Stimulated activated naive CD4-positive, alpha-beta T cell treated with Interleukin-2 at 50 U/mL for 16 hours (primary cell): ENCODE measurements around the gene CEP295NL.
"Not testable (repeated sequence)": the region's sequence is repeated elsewhere in the genome, so short reads cannot be mapped to it uniquely, and the experiment has no call there.

Source experiments
- DNase-seq: peaks from one replicate; lab custom pipeline; 2025; lab: John Stamatoyannopoulos, UW

CEP295NL gene

DNA sequence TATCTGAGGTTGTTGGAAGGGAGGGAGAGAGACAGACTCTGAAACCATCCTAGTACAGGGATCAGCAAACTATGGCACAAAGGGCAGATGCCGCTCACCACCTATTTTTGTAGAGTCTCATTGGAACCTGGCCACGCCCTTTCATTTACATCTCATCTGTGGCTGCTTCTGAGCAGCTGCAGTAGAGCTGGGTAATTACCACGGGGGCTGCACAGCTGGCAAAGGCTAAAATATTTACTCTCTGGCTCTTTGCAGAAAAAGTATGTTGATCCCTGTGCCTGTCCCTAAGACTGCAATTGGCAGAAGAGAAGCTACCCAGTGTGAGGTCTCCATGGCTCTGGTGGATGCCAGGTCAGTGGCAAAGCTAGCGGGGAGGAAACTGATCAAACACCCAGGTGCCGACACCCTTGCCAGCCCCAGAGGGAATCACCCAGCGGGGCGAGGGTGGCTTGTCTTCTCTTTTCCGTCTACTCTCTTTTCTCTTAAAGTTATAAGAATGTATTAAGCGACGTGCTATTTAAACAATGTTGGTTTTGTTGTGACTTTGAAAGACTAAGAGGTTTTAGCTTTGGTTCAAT lies 14.0 kb downstream of the CEP295NL start:
- DNase-seq: no peak

DNA sequence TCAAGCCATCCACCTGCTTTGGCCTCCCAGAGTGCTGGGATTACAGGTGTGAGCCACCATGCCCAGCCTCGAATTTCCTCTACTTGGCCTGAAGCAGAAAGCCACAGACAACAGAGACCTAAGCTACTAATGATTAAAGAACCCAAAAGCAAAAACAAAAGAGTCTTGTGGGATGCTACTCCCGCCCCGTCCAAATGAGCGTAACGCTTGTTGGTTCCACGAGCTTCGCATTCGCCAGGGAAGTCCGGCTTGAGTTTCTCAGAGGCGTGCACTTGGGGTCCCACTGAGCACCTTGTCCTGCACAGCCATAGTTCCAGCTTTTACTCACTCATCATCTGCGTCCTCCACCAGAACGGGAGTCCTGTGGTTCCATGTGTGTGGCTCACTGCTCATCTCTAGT lies 16.0 kb downstream of the CEP295NL start:
- no peak for DNase-seq

DNA sequence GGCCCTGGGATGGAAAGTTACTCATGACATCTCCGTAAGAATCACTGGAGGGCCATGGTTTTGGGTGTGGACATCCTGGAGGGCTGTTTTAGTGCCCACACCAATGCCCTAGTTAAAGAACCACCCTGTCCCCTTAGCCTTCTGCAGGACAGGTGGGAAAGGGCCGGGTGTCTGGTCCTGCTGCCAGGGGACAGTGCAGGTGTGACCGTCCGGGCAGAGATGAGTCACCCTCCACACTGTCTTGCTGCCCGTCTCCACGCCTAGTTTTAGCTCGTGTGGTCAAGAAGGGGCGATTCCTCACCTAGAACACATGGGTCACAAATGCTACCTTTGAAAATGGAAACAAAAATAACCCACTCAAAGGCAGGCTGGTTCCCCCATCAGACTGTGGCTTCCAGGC lies 17.0 kb downstream of the CEP295NL start:
- no peak for DNase-seq

DNA sequence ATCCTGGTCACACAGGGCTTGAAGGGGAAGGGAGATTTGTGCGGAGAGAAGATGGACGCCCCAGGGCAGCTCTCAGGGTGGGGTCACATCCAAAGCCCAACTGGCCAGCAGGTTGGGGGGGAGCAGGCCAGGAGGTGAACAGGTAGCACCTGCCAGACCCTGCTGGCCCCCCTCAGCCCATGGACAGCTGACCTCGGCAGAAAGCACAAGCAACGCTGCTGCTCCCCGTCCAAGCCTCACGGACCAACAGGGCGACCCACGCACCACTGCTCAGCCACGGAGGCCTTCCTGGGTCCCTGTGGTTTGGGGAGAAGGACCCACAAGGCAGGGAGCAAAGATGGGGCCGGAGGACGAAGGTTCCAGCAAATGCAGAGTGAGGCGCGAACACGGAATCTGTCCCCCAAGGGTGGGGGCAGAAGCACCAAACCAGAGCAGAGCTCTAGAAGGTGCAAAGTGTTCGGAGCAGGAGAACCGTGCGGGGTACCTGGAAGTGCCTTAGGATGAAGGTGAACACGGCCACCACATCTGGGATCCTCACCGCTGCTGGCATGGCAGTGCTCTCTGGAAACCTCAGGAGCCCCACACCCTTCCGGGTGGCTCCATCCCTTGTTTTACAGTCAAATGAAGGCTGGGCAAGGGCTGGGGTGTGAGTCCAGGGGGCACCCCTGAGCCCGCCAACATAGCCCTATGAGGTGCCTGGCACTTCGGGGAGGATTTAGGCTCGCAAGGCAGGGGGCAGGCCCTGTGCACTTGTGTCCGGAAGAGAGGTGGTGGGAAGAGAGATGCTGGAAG lies 17.9 kb downstream of the CEP295NL start:
- no peak for DNase-seq

DNA sequence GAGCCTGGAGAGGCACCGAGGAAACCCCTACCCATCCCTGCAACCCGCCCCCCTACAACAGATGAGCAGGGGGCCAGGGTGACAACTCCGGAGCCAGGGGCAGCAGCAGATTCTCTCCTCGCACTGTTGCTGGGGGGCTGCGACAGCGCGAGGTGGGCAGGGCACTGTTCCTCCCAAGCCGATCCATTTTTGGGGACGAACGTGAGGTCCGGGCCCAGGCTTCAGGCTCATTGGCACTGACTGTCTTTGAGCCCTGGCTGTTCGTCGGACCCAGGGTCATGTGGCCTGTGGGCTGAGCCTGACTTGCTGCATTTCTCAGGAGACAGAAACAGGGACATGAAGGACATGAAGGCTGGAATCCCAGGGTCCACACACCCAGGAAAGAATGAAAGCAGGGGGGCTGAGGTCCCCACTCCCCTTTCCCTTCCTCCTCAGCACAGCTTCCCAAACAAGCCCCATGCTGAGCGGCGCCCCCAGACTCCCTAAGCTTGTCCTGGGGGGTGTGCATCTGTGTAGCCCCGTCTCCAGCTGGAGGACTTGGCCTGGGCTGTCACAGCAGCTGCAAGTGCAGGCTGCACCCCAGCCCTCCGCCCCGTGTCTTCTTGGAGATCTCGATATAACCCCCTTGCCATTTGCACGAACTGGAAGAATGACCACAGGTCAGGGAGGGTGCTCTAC lies 18.7 kb downstream of the CEP295NL start:
- DNase-seq: no peak

DNA sequence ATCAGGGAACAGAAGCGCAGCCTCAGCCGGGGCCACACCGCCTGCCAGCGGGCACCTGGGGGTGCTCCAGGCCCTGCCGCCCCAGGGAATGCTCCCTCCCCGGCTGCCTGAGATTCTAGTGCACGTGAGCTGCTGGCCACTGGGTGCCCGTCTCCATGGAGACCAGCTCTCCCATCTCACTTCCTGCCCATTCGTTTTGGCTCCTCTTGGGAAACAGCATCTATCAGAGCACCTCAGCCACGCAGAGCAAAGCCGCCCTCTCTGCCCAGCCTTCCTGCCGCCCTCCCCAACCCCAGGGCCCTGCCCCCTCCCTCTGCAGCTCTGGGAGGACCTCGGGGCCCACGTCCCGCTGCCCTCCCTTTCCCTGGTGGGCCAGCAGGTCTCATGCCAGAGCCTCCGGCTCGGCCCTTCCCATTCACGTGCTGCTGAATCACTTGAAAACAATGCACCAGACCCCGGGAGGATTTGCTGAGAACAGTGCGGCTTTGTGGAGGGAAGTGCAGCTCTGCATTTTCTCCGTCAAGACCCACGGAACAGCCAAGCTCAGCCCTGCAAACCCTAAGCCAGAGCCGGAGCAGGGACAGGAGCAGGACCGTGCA lies 19.4 kb downstream of the CEP295NL start:
- no peak for DNase-seq

DNA sequence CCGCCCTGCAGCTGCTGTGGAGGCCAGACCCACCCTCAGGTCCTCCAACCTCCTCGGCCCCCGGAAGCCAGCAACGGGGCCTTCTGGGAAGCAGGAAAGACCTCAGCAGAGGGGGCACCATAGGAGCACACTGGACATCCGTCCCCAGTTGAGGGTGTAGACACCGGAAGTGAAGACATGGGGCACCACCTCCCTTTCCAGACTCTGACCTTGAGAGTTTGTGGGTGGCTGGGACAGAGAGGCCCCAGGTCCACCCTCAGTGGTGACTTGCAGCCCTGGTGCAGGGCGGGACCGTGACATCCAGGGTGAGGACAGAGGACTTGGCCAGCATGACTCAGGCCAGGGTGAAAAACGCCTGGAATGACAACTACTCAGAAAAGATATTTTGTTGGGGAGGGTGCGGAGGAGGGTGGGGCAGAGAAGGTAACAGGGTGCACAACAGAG lies 19.9 kb downstream of the CEP295NL start:
- DNase-seq: no peak

DNA sequence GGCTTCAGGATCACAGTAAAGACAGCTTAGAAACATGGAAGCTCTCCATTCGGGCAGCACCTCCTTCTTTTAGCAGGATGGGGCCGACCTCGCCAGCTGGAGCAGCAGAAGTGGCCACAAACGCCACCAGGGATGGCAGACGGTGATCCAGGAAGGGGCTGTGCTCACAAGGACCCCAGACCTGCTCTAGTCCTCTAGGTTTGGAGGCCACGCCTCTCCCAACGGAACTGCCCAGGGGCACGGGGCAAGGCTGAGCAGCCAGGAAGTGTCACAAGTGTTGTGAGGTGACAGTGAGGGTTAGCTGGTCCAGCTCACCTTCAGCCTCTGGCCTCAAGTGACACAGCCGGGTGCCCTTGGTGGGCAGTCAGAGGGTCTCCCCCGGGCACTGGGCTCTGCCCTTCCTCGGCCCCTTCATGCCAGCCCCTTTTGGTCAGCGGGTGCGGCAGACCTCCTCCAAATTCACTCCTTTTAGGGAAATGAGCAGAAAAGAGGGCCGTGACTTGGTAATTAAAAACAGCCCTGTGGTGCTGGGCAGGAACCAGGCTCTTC lies 20.4 kb downstream of the CEP295NL start:
- DNase-seq: no peak

DNA sequence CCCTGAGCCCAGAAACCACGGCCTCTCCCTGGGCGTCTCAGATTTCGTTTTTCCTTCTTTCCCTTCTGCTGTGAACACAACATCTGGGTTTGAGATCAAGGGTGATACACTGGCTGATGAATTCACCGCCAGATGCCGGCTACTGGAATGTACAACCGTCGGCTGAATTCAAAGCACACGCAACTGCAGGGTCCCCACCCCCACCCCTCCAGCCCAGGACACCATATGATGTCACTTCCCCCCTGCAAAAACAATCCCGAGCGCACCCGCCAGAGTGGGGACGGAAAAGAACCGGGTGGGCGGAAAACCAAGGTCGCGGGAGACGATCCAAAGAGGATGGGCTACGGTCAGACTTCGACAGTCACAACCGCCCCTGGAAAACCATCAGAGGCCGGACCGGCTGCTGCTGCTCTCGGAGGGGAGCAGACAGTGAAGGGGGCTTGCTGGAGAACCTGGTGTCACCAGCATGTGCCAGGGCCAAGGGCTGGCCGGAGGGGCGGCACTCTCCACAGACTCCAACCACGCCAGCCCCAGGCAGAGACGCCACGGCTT lies 23.3 kb downstream of the CEP295NL start:
- DNase-seq: no peak

DNA sequence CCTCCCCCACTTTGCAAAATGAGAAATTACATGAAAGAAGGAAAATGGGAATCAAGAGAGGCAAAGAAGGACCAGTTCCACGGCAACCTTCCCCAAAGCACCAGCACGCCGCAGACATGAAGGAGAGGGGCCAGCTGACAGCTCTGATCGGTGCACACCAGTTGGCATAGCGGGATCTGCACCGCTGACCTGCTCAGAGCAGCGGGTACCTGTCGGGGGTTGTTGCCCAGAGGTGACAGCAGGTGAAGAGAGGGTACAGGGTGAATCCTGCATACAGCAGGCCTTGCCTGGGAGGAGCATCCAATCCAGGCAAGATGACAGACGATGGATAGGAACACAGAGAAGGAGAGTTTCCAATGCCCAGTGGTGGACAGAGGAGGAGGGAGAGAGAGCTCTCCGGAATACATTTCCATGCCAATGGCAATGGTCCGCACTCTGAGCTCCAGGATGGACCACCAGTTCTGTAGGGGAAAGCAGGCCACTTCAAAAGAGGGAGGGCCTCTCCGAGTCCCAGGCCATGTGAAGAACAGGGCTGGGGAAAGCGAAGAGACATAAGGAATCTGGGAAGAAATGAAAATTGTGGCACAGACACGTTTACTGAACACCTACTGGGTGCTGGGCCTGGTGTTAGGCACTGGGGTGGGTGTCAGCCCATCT lies 24.0 kb downstream of the CEP295NL start:
- no peak for DNase-seq

DNA sequence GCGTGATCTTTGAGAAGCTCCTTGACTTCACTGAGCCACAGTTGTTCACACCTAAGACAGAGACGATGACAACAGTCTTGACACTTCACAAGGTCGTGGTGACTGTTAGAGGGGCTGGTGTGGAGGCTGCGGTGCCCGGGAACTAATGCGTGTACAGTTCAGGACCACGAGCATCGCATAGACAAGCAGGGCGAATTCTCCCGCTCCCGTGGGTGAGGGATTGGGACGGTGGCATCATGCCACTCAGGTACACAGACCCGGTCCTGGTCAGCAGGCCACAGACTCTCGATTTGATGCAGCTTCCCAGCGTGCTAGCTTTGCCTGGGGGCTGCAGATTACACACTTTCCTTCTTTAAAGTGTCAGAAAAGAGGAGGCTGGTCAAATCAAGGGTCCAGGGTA lies 24.7 kb downstream of the CEP295NL start:
- DNase-seq: no peak

DNA sequence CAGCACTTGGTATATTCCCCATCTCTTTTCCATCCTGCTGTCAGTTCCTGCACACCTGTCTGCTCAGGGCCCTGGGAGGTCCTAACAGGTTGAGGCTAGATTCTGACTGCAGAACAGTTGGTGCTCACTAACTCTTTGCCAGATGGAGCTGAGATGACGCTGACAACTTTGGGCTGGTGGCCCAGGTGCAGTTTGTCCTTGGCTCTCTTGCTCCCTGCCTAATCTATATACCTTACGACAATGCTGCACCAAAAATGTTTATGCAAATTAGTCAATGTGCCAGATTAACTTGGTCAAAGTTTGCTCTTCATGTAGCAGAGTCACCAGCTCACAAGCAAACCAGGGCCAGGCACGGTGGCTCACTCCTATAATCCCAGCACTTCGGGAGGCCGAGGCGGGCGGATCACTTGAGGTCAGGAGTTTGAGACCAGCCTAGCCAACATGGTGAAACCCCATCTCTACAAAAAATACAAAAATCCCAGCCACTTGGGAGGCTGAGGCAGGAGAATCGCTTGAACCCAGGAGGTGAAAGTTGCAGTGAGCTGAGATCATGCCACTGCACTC lies 26.0 kb downstream of the CEP295NL start:
- not testable (repeated sequence) for DNase-seq

DNA sequence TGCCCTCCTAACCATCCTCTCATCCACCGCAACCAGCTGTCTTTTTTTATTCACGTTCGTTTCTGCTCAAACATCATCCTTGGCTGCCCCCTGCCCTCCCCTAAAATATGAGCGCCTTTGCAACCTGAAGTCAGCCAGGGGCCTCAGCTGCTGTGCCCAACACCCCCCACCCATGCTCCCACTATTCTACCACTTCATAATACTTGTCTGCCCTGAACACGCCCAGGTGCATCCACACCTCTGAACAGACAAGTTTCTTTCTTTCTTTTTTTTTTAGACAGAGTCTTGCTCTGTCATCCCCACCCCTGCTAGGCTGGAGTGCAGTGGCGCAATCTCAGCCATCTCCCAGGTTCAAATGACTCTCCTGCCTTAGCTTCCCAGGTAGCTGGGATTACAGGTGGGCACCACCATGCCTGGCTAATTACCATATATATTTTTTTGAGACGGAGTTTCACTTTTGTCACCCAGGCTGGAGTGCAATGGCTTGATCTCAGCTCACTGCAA lies 26.9 kb downstream of the CEP295NL start:
- no peak for DNase-seq

DNA sequence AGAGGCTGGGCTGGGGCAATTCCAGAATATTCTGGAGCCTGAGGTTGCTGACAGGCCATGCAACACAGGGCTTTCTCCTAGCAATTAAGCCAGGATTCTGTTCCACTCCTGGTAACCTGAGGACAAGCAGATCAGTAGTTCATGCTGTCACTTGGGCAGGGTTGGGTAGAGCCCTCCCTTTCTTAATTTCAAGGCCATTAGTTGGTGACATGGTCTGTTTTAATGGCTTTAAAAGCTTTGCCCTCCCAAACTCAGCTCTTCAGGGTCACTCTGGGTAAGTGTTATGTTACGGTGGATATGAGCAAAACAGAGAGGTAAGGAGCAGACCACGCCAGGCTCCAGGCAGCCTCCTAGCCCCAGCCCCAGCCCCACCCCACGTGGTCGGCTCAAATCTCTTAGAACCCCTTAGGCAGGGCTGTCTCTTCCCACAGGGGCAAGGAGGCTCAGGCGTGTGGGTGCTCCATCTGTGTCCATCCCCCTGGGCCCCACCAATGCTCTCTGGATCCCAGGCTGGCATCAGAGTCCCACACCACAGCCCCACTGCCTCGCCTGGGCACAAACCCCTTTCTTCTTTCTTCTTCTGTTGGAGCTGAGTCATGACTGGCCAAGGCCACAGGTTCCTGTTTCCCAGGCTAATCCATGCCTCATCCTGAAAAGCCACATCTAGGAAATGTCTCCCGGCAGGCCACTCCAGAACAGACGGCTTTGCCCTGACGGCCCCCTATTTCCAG lies 27.5 kb downstream of the CEP295NL start:
- DNase-seq: no peak

DNA sequence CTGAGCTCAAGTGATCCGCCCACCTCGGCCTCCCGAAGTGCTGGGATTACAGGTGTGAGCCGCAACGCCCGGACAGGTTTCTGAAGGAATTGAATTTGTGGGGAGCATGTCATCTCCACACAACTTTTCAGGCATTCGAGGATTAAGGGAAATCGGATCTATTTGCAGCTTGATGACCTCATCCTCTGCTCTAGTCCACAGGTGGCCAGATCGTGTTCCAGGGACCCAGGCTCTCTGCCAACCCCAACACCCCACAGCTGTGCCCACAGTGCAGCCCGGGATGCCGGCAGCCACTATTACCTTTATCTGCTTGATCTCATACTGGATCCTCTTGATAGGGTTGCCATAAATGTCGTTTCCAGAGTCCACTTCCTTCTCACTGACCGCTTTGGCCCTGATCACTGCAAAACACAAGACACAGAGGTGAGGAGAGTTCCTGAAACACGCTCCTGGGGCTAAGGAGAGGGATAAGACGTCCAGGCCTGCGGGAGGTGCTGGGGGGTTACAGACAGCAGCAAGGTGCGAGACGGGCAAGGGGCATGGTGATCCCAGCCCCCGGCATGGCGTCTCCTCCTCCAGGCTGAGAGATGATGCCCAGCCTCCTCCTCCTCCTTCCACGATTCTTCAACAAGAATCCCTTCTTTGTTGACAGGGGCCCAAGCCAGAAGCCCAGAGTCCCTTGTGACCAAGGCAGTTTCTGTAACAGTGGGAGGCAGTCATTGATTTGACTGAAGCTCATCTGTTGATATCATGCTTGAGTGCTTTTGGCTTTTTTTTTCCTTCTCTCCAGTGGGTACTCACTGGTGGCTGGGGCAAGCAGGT lies 29.3 kb downstream of the CEP295NL start:
- DNase-seq: no peak

DNA sequence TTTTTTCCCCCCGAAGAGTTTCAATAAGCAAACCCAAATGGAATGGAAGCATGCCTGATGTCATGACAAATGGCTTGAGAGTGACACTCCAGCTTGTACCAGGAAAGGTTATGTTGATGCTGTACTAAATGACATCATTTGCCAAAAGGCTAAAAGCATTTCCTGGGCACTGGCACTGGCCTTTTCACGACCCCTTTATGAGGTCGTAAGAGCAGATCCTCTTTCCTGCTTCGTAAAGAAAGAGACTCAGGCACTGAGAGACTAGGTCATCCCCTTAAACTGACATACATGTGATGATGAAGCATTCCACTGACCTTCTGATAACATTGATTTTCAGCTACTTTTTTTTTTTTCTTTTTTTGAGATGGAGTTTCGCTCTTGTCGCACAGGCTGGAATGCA lies 30.5 kb downstream of the CEP295NL start:
- DNase-seq: no peak

DNA sequence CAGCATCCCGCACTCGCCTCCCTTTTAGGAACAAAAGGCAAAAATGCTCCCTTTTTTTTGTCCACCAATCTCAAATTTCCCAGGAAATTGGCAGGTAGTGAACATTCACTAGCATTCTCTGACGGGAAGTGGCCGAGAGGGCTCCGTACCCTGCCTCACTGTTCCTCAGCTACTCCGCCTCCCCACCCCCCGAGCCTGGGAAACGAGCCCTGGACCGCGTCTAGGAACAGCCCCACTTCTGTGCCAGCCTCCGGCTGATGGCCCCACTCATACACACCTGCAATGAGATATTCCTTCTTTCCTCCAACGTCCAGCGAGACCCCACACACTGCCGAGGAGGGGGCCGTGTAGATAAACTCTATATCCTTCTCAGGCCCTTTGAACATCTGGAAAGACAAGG lies 32.4 kb downstream of the CEP295NL start:
- DNase-seq: no peak

DNA sequence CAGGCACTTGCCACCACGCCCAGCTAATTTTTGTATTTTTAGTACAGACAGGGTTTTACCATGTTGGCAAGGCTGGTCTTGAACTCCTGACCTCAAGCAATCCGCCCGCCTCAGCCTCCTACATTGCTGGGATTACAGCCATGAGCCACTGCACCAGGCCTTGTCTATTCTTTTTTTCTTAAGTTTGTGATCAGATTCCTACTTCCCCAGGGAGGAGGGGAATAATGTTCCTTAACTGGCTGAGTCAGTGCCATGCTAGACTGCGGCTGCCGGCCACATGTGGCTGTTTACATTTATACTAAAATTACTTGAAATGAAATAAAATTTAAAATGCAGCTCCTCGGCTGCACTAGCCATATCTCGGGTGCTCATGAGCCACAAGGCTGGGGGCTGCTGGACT lies 34.6 kb downstream of the CEP295NL start:
- no peak for DNase-seq

DNA sequence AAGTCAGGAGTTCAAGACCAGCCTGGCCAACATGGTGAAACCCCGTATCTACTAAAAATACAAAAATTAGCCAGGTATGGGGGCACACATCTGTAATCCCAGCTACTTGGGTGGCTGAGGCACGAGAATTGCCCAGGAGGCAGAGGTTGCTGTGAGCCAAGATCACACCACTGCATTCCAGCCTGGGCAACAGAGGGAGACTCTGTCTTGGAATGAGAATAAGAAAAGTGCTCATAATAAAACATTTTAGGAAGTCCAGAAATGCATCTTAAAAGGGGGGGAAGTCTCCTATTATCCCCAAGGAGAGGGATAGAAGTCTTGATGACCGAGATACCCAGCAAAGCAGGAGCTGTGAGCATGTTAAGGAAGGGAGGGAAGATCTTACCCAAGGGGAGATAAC lies 36.0 kb downstream of the CEP295NL start:
- DNase-seq: not testable (repeated sequence)
